Measurements from ENCODE around the gene GRN.

DNA sequence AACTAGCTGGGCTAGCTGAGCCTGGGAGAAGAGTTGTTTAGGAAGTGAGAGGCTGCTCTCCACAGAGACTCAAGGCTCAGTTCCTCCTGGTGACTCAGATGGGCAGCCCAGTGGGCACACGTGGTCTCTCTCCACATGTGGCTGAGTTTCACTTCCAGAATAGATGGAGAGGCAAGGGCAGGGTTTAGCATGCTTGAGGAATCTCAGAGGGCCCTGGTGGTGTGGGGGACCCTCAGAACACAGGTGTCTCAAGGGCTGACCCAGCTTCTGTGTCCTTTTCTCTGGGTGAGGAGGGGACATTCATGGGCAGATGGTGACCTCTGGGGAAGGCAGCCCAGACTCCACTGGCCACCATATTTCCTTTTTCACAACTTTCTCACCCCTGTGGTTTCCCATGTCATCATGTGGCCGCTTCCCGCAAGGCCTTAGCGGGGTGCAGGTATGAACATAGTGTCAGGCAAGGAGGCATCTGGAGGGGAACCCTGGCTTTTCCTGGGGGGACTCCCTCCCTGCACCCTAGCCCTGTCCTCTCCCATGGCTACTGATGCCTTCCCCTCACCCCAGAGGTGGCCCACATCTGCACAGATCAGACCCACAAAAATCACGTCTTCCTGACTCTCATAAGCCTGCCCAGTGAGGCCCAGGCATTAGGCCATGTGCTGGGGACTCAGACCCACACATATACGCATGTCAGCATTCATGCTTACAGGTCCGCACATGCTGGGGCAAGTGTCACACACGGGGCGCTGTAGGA, 3.3 kb downstream of the GRN start:
- TF ChIP-seq CTCF (conservative IDR thresholded peaks at IDR 0.05; ENCODE audit: low read depth, low read length) (no peak), EZH2phosphoT487 (IDR thresholded peaks at IDR 0.05; ENCODE audit: borderline replicate concordance, low read length) (no peak)
